ENCODE measurements around the gene RGS6.
"Not testable (repeated sequence)": the region's sequence is repeated elsewhere in the genome, so short reads cannot be mapped to it uniquely, and the experiment has no call there.

Gene RGS6

DNA sequence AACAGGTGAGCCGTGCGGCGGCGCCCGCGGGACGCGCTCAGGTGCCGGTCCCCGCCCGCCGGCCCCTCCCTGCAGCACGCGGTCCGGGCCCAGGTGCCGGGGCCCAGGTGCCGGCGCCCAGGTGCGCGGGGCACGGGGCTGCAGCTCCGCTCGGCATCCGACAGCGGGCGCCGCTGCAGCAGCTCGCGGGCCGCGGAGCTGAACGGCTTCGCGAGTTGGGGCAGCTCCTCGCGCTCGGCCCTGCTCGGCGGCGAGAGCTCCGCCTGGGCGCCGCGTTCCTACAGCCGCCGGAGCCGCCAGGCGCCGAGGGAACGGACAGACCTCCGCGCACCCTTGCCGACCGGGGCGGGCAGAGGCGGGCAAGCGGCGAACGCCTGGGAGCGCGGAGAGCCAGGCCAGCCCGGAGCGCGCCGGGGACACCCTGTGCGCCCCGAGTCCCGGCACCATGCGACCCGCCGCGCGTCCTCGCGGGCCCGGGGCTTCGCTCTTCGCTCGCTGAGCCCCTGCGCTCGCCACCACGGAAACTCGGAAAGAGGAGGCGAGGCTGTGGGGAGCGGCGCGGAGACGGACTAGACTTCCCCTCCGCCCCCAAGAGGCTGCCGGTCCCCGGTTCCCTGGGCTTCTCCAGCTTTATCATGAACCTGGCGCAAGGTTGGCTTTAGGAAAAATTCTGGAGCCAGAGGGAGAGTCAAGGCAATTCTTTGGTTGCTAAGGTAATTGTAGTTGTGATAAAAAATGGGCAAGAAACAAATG is at the start of gene RGS6:
Gene RGS6, plus strand, starts transcription at position 201 of the 753 bp plus-strand sequence.
- no peak for DNase-seq

GRCh38 chr14:71883094-71883493 is 49.1 kb upstream of the RGS6 start:
- DNase-seq = no peak

GRCh38 chr14:71885301-71885700 is 46.9 kb upstream of the RGS6 start:
- no peak for DNase-seq

DNA sequence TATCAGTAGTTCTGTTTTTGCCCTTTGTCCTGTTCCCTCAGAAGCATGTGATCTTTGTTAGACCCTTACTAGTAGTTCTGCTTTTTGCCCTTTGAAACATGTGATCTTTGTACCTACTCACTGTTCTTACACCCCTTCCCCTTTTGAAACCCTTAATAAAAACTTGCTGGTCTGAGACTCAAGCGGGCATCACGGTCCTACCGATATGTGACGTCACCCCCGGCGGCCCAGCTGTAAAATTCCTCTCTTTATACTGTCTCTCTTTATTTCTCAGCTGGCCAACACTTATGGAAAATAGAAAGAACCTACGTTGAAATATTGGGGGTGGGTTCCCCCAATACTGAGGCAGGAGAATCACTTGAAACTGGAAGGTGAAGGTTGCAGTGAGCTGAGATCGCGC is 44.4 kb upstream of the RGS6 start:
- DNase-seq = not testable (repeated sequence)

DNA sequence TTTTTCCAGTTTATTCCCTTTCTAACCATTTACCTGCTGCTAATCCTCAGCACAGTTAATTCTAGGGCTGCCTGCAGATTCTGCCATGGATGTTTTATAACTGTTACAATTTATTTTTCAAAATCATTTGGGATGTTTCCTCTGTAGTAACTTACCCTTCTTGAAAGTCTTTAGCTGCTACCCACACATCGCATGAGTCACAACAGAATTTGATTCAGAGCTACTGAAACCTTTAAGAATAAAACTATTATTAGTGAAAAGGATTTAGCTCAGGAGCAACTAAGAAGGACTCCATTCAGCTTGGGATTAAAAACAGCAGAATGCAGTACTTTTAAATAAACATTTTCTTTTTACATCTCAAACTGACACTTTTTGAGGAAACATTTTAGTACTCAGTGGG is 41.7 kb upstream of the RGS6 start:
- no peak for DNase-seq

DNA sequence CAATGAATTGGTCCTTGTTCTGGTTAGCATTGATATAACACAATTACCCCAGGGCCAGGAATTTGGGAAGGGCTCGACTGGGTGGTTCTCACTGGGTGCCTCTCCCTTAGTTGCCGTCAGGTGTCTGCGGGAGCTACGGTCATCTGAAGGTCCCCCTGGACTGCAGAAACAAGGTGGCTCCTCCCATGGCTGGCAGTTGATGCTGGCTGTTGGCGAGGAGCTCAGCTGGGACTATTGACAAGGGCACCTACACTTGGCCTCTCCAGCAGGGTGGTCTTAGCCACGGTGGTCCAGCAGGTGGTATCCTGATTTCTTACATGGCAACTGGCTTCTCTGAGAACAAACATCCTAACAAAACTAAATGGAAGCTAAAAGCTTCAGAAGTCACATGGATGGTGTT is 41.0 kb upstream of the RGS6 start:
- DNase-seq = no peak

DNA sequence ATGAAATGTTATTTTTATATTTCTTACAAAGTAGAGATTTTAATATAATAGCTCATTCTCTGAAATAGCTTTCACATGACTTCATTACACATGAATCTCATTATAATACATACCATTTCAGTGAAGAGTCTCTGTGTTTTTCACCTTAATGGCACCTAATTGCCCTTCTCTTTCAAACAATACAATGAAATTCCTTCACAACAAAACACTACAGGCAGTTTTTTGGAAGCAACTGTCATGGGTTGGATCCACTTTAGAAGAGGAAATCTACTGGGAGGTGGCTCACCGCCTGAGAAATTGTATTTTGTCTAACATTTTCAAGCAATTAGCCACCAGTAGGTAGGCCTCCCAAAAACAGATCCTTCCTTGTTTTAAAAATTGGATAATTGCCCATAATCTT is 40.3 kb upstream of the RGS6 start:
- DNase-seq = no peak

GRCh38 chr14:71905031-71905430 is 27.2 kb upstream of the RGS6 start:
- no peak for DNase-seq

DNA sequence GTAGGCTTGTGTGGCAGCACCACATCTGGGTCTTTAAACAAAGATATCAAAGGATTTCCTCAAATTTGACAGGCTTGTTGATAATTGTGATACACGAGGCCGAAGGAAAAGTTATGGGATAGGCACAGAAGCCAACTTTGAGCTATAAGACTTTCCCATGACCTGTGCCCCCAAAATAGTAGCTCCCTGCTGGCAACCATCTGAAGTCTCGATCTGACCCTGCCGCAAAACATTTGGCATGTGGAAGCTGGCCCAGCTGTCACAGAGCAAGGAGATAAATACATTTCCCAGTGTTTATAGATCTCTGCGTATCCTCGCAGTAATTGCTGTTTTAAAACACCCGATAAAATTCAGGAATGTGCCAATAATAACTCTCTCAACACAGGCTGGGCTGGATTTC is 26.4 kb upstream of the RGS6 start:
- DNase-seq = no peak

DNA sequence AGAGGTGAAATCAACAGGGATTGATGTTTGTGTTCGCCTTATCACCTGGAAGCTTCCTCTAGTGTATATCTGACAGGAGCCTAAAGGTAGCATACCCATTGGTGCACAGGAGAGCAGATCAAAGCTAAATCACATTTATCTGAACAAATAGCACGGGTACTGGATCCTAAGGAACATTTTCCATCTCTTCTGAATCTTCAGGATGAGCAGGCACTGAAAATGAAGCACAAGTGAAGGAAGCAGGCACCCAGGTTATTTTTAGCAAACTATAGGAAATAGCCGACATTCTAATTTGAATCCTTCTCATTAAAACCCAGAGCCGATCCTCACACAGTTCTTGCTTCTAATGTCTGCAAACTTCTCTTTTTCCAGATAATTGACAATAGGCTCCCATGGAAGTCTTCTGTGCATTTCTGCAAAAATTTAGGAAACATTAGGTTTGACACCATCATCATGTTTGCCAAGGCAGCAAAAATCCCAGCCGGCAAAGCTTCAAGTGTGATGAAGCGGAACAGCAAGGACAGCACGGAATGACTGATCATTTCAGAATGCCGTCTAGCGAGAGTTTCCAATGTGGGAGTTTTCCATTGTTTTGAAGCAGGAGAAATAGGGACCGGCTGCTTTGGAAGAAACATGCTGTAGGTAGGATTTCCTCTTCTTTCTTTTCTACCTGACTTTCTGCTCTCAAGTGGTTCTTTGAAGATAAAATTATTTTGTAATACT is 24.3 kb upstream of the RGS6 start:
- DNase-seq = no peak

GRCh38 chr14:71911669-71912068 is 20.6 kb upstream of the RGS6 start:
- no peak for DNase-seq

GRCh38 chr14:71913342-71913741 is 18.9 kb upstream of the RGS6 start:
- no peak for DNase-seq

DNA sequence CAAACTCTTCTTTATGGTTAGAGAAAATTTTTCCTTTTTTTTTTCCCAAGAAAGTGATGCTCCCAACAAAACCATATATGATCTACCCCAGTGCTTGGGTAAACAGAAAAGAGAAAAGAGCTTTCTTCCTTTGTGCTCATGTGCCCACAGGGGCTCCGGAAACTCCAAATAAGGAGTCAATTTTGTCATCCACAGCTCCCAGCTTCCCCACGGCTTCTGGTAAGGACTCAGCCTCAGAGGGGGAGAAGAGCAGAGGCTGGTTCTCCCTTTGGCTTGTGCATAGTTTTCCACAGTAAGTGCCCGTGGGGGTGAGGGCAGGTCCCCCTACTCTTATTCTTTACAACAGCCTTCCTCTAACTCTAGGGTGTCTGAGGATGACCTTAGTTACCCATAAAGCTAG is 13.3 kb upstream of the RGS6 start:
- no peak for DNase-seq

DNA sequence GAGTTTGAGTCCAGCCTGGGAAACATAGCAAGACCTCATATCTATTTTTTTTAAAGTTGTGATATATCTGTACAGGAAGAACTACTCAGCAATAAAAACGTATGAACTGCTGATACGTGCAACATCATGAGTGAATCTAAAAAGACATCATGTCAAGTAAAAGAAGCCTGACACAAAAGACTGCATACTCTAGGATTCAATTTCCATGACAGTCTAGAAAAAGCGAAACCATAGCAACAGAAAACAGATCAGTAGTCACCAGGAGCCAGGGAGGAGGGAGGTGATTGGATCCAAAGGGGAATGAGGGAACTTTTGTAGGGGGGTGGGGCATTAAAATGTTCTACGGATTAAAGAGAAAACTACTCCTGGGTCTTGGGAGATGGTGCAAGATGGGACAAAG is 8.7 kb upstream of the RGS6 start:
- no peak for DNase-seq

- DNase-seq = no peak
These were observed 569 bp upstream of the RGS6 start for GRCh38 chr14:71931492-71932228.

GRCh38 chr14:71933001-71933587 is 865 bp downstream of the RGS6 start:
- no peak for DNase-seq

- not testable (repeated sequence) for DNase-seq
These were observed 6.0 kb downstream of the RGS6 start for GRCh38 chr14:71938273-71938672.

GRCh38 chr14:71939344-71939743 is 7.1 kb downstream of the RGS6 start:
- DNase-seq = not testable (repeated sequence)

- not testable (repeated sequence) for DNase-seq
These were observed 8.3 kb downstream of the RGS6 start for GRCh38 chr14:71940500-71940899.

DNA sequence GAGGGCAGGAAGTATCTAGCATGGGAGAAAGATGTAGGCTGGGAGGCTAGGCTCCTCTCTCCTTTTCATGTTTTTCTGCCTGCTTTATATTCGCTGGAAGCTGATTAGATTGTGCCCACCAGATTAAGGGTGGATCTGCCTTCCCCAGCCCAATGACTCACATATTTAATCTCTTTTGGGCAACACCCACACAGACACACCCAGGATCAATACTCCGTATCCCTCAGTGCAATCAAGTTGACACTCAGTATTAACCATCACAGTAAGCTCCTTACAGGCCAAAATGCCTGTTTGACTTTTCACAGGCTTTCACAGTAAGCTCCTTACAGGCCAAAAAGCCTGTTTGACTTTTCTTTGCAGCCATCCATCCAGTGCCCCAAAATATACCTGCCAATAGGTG is 9.4 kb downstream of the RGS6 start:
- DNase-seq = not testable (repeated sequence)

GRCh38 chr14:71942904-71943694 is 10.9 kb downstream of the RGS6 start:
- DNase-seq = no peak

- DNase-seq = no peak
These were observed 11.4 kb downstream of the RGS6 start for GRCh38 chr14:71943695-71944018.
